HUES64 (cell line): Measurements from ENCODE around the gene FBXL17.

Experiments used
- H3K27ac ChIP-seq: 2 replicates; pipeline ENCODE4 v1.7.0; 2013; ENCODE audit warnings: low read depth, low read length, inconsistent platforms
- H3K27me3 ChIP-seq: 2 replicates; pipeline ENCODE4 v1.6.1; 2013; ENCODE audit warnings: mild to moderate bottlenecking, low read length; ENCODE audit not compliant: insufficient read depth
- H3K36me3 ChIP-seq: 2 replicates; pipeline ENCODE4 v1.6.1; 2013; ENCODE audit warnings: mild to moderate bottlenecking, low read length; ENCODE audit not compliant: insufficient read depth
- H3K4me1 ChIP-seq: 2 replicates; pipeline ENCODE4 v1.6.1; 2013; ENCODE audit warnings: mild to moderate bottlenecking, low read length, moderate library complexity; ENCODE audit not compliant: insufficient read depth
- H3K4me3 ChIP-seq: 2 replicates; pipeline ENCODE4 v1.5.1; 2013; ENCODE audit warnings: mild to moderate bottlenecking, low read length, moderate library complexity
- H3K9ac ChIP-seq: 2 replicates; pipeline ENCODE4 v1.6.1; 2013; ENCODE audit warnings: mild to moderate bottlenecking, low read depth, low read length
- H3K9me3 ChIP-seq: 2 replicates; pipeline ENCODE4 v1.6.1; 2013; ENCODE audit warnings: low read depth, low read length; ENCODE audit not compliant: insufficient read depth
- WGBS: fragments of 150-250, 120-280 bp; methylation state at CpG from one replicate; pipeline ENCODE4 v1.1.7; 2013; ENCODE audit warnings: missing lambda C conversion rate; 5-methylcytosine and 5-hydroxymethylcytosine counted together

FBXL17 gene

GRCh38 chr5:107826311-107827000 is 555.4 kb downstream of the FBXL17 start:
- Histone ChIP-seq H3K27me3 (no peaks in the 10 kb centered on the region), H3K9ac (no peak overlapping the region), H3K4me3 (no peak overlapping the region), H3K4me1 (peaks cover 21% of the 10 kb centered on the region), H3K9me3 (0 out of 2 replicates have a peak, but pooled peaks cover 2% of the 10 kb centered on the region), H3K36me3 (no peaks in the 10 kb centered on the region), H3K27ac (peak overlapping the region; percentile 20; the same call in 1 of the 2 replicates)
- WGBS, result 50% methylated on average over 6 of the region's 6 CpGs

DNA sequence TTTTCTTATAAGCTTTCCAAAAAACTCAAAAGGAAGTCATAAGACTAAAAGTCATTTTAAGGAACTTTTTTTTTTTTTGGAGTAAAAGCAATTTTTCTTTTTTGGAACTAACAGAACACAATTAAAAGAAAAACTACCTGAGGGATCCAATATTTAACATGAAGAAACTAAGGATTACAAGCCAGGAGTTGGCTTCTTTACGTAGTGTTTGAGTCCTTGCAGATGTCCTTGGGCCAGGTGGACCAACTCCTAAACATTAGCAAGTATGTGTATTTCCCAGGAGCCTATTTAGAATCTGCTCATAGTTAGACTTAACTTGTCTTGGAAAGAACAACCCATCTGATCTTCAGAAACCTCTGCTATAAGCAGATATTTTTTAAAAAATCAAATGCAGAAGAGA is 557.1 kb downstream of the FBXL17 start:
- peaks cover 19% of the 10 kb centered on the region for H3K4me1 ChIP-seq
- H3K9me3 ChIP-seq, result 0 out of 2 replicates have a peak, but pooled peaks cover 2% of the 10 kb centered on the region
- H3K27ac ChIP-seq, result no peak overlapping the region
- H3K27me3 ChIP-seq, result no peaks in the 10 kb centered on the region
- H3K9ac ChIP-seq, result no peak overlapping the region
- H3K4me3 ChIP-seq, result no peak overlapping the region
- 94% methylated on average over 1 of the region's 1 CpG for WGBS
- no peaks in the 10 kb centered on the region for H3K36me3 ChIP-seq

DNA sequence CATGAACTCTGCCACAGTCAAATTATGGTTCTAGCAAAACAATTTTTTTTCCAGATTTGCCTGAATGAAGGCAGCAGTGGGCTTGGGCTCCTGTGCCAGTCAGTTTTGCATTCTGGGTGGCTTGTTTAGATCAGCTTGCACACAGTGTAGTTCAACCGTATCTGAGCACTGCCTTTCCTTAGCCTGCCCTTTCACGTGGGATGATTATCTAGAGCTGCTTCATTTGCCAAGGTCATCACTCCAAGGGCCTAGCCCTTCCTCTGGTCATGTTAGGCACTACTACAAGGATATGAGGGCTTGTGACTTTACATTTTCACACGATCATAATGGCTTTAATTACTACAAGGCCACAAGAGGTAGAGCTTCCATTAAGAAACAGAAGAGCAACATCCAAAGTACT is 560.6 kb downstream of the FBXL17 start:
- H3K9me3 ChIP-seq, result 0 out of 2 replicates have a peak, but pooled peaks cover 2% of the 10 kb centered on the region
- H3K4me3 ChIP-seq, result no peak overlapping the region
- no peak overlapping the region for H3K27ac ChIP-seq
- 92% methylated on average over 3 of the region's 3 CpGs for WGBS
- H3K36me3 ChIP-seq, result no peaks in the 10 kb centered on the region
- H3K4me1 ChIP-seq, result peaks cover 29% of the 10 kb centered on the region
- H3K9ac ChIP-seq, result no peak overlapping the region
- no peaks in the 10 kb centered on the region for H3K27me3 ChIP-seq

- no peaks in the 10 kb centered on the region for H3K27me3 ChIP-seq
- no peaks in the 10 kb centered on the region for H3K36me3 ChIP-seq
- H3K4me1 ChIP-seq, result peaks cover 20% of the 10 kb centered on the region
- H3K4me3 ChIP-seq, result no peak overlapping the region
- no peak overlapping the region for H3K9ac ChIP-seq
- no peak overlapping the region for H3K27ac ChIP-seq
- 94% methylated on average over 4 of the region's 4 CpGs for WGBS
- 0 out of 2 replicates have a peak, but pooled peaks cover 2% of the 10 kb centered on the region for H3K9me3 ChIP-seq
Measured at GRCh38 chr5:107820429-107820828, 561.5 kb downstream of the FBXL17 start.

DNA sequence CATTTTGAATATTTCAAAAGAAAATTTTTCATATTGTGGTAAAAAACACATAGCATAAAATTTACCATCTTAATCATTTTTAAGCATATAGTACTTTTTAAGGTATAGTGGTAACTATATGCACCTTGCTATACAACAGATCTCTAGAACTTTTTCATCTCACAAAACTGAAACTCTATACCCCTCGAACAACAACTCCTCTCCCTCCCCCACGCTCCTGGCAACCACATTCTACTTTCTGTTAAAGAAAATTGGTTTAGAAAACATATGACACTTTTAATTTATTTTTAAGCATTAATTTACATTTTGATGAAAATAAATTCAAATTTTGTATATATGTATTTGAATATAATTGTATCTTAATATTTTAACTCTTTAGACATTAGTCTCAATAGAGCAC is 563.9 kb downstream of the FBXL17 start:
- H3K27me3 ChIP-seq, result no peaks in the 10 kb centered on the region; the same call in 1 of the 2 replicates
- WGBS, result 94% methylated on average over 2 of the region's 2 CpGs
- H3K9ac ChIP-seq, result no peak overlapping the region
- 0 out of 2 replicates have a peak, but pooled peaks cover 2% of the 10 kb centered on the region for H3K9me3 ChIP-seq
- H3K27ac ChIP-seq, result no peak overlapping the region
- no peak overlapping the region for H3K4me3 ChIP-seq
- no peaks in the 10 kb centered on the region for H3K36me3 ChIP-seq
- peaks cover 13% of the 10 kb centered on the region for H3K4me1 ChIP-seq

GRCh38 chr5:107817436-107817835 is 564.5 kb downstream of the FBXL17 start:
- Histone ChIP-seq H3K27ac (no peak overlapping the region), H3K4me1 (peaks cover 13% of the 10 kb centered on the region), H3K9me3 (0 out of 2 replicates have a peak, but pooled peaks cover 2% of the 10 kb centered on the region), H3K36me3 (no peaks in the 10 kb centered on the region), H3K4me3 (no peak overlapping the region), H3K9ac (no peak overlapping the region), H3K27me3 (no peaks in the 10 kb centered on the region; the same call in 1 of the 2 replicates)
- 73% methylated on average over 3 of the region's 3 CpGs for WGBS

DNA sequence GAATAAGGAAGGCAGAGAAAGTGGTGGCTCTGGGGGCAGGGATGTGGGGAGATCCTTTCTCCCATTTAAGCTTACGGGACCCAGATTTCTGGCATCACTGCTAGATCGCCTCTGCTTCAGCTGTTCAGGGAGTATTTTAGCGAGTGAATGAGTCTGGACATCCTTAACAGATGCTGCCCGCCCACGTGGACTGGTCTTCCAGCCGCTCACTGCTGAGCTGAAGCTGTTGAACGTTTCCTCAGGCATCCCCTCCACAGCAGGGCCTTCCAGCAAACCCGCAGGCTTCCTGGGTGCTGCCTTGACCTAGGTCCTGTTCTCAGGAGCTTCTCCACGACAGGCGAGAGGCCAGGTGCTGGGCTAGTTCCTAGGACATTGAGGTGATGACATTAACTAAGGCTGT is 566.8 kb downstream of the FBXL17 start:
- Histone ChIP-seq H3K27me3 (peaks cover 7% of the 10 kb centered on the region; the same call in 1 of the 2 replicates), H3K4me1 (peaks cover 34% of the 10 kb centered on the region), H3K36me3 (no peaks in the 10 kb centered on the region), H3K9ac (no peak overlapping the region), H3K9me3 (no peaks in the 10 kb centered on the region), H3K4me3 (no peak overlapping the region), H3K27ac (no peak overlapping the region)
- WGBS, result 83% methylated on average over 10 of the region's 10 CpGs

GRCh38 chr5:107814183-107814827 is 567.6 kb downstream of the FBXL17 start:
- 91% methylated on average over 6 of the region's 7 CpGs for WGBS
- H3K9ac ChIP-seq, result no peak overlapping the region

GRCh38 chr5:107813559-107813958 is 568.3 kb downstream of the FBXL17 start:
- Histone ChIP-seq H3K9me3 (no peaks in the 10 kb centered on the region), H3K27me3 (peaks cover 7% of the 10 kb centered on the region; the same call in 1 of the 2 replicates), H3K4me1 (peaks cover 48% of the 10 kb centered on the region), H3K9ac (no peak overlapping the region), H3K36me3 (no peaks in the 10 kb centered on the region), H3K4me3 (no peak overlapping the region), H3K27ac (no peak overlapping the region)
- WGBS, result 95% methylated on average over 4 of the region's 4 CpGs

More at GRCh38 chr5:107814183-107814827, 567.6 kb downstream of the FBXL17 start:
- H3K4me1 ChIP-seq, result peaks cover 42% of the 10 kb centered on the region
- H3K27ac ChIP-seq, result no peak overlapping the region
- no peaks in the 10 kb centered on the region for H3K36me3 ChIP-seq
- H3K4me3 ChIP-seq, result no peak overlapping the region
- peaks cover 7% of the 10 kb centered on the region; the same call in 1 of the 2 replicates for H3K27me3 ChIP-seq
- H3K9me3 ChIP-seq, result no peaks in the 10 kb centered on the region

- Histone ChIP-seq H3K27ac (no peak overlapping the region), H3K4me3 (no peak overlapping the region), H3K9ac (no peak overlapping the region), H3K4me1 (peaks cover 53% of the 10 kb centered on the region), H3K36me3 (no peaks in the 10 kb centered on the region), H3K27me3 (peaks cover 7% of the 10 kb centered on the region; the same call in 1 of the 2 replicates), H3K9me3 (no peaks in the 10 kb centered on the region)
- 86% methylated on average over 8 of the region's 8 CpGs for WGBS
Measured at GRCh38 chr5:107812570-107813141, 569.2 kb downstream of the FBXL17 start.
